ENCODE measurements around the gene MUC7.
"Not testable (repeated sequence)": the region's sequence is repeated elsewhere in the genome, so short reads cannot be mapped to it uniquely, and the experiment has no call there.

MUC7 gene

GRCh38 chr4:70501838-70502237, 29.8 kb downstream of the MUC7 start:
- H3K4me2 ChIP-seq (ENCODE audit: low read length); H3K4me3 ChIP-seq (ENCODE audit: low read length); H3K9ac ChIP-seq (ENCODE audit: low read depth, low read length); H3K27me3 ChIP-seq (ENCODE audit: control insufficient read depth, insufficient read depth, low read length); H3K4me1 ChIP-seq (ENCODE audit: control insufficient read depth, insufficient read depth, low read length); H3K9me3 ChIP-seq (replicated peaks; ENCODE audit: low read length); H3K36me3 ChIP-seq (ENCODE audit: insufficient read depth, low read length): not testable (repeated sequence)

- Histone ChIP-seq H3K4me1 (ENCODE audit: control insufficient read depth, insufficient read depth, low read length) (no peaks in the 10 kb centered on the region), H3K27me3 (ENCODE audit: control insufficient read depth, insufficient read depth, low read length) (no peaks in the 10 kb centered on the region), H3K4me3 (ENCODE audit: low read length) (no peak overlapping the region), H3K36me3 (ENCODE audit: insufficient read depth, low read length) (no peaks in the 10 kb centered on the region), H3K9me3 (replicated peaks; ENCODE audit: low read length) (no peaks in the 10 kb centered on the region), H3K4me2 (ENCODE audit: low read length) (no peak overlapping the region), H3K9ac (ENCODE audit: low read depth, low read length) (no peak overlapping the region)
Measured at GRCh38 chr4:70504733-70505132, 32.7 kb downstream of the MUC7 start.

GRCh38 chr4:70505151-70505748, 33.3 kb downstream of the MUC7 start:
- Histone ChIP-seq H3K9me3 (replicated peaks; ENCODE audit: low read length) (no peaks in the 10 kb centered on the region), H3K4me2 (ENCODE audit: low read length) (no peak overlapping the region), H3K36me3 (ENCODE audit: insufficient read depth, low read length) (no peaks in the 10 kb centered on the region), H3K4me3 (ENCODE audit: low read length) (no peak overlapping the region), H3K4me1 (ENCODE audit: control insufficient read depth, insufficient read depth, low read length) (no peaks in the 10 kb centered on the region), H3K9ac (ENCODE audit: low read depth, low read length) (no peak overlapping the region), H3K27me3 (ENCODE audit: control insufficient read depth, insufficient read depth, low read length) (no peaks in the 10 kb centered on the region)

GRCh38 chr4:70508801-70509200, 36.8 kb downstream of the MUC7 start:
- Histone ChIP-seq H3K4me1 (ENCODE audit: control insufficient read depth, insufficient read depth, low read length) (no peaks in the 10 kb centered on the region), H3K9me3 (replicated peaks; ENCODE audit: low read length) (no peaks in the 10 kb centered on the region), H3K4me2 (ENCODE audit: low read length) (no peak overlapping the region), H3K36me3 (ENCODE audit: insufficient read depth, low read length) (no peaks in the 10 kb centered on the region), H3K4me3 (ENCODE audit: low read length) (no peak overlapping the region), H3K27me3 (ENCODE audit: control insufficient read depth, insufficient read depth, low read length) (no peaks in the 10 kb centered on the region), H3K9ac (ENCODE audit: low read depth, low read length) (no peak overlapping the region)

- Histone ChIP-seq H3K27me3 (ENCODE audit: control insufficient read depth, insufficient read depth, low read length) (no peaks in the 10 kb centered on the region), H3K36me3 (ENCODE audit: insufficient read depth, low read length) (no peaks in the 10 kb centered on the region), H3K4me3 (ENCODE audit: low read length) (no peak overlapping the region), H3K4me2 (ENCODE audit: low read length) (no peak overlapping the region), H3K9ac (ENCODE audit: low read depth, low read length) (no peak overlapping the region), H3K4me1 (ENCODE audit: control insufficient read depth, insufficient read depth, low read length) (no peaks in the 10 kb centered on the region), H3K9me3 (replicated peaks; ENCODE audit: low read length) (no peaks in the 10 kb centered on the region)
Measured at GRCh38 chr4:70511365-70511764, 39.4 kb downstream of the MUC7 start.

- H3K36me3 ChIP-seq (ENCODE audit: insufficient read depth, low read length), result no peaks in the 10 kb centered on the region
Measured at GRCh38 chr4:70515367-70516250, 43.6 kb downstream of the MUC7 start.

GRCh38 chr4:70518269-70518668, 46.3 kb downstream of the MUC7 start, which contains the start of gene AMTN:
TSS of gene AMTN (plus strand) at chr4:70518569. CDS start at chr4:70518778, 209 bp downstream.
- Histone ChIP-seq H3K27me3 (ENCODE audit: control insufficient read depth, insufficient read depth, low read length) (no peaks in the 10 kb centered on the region), H3K36me3 (ENCODE audit: insufficient read depth, low read length) (no peaks in the 10 kb centered on the region), H3K9me3 (replicated peaks; ENCODE audit: low read length) (no peaks in the 10 kb centered on the region), H3K4me2 (ENCODE audit: low read length) (no peak within 1 kb of the TSS), H3K4me1 (ENCODE audit: control insufficient read depth, insufficient read depth, low read length) (no peaks in the 10 kb centered on the region), H3K4me3 (ENCODE audit: low read length) (no peak within 1 kb of the TSS), H3K9ac (ENCODE audit: low read depth, low read length) (no peak within 1 kb of the TSS)

More at GRCh38 chr4:70515367-70516250, 43.6 kb downstream of the MUC7 start:
- no peak overlapping the region for H3K4me3 ChIP-seq (ENCODE audit: low read length)
- no peaks in the 10 kb centered on the region for H3K9me3 ChIP-seq (replicated peaks; ENCODE audit: low read length)
- no peaks in the 10 kb centered on the region for H3K4me1 ChIP-seq (ENCODE audit: control insufficient read depth, insufficient read depth, low read length)
- H3K27me3 ChIP-seq (ENCODE audit: control insufficient read depth, insufficient read depth, low read length), result no peaks in the 10 kb centered on the region
- no peak overlapping the region for H3K4me2 ChIP-seq (ENCODE audit: low read length)
- no peak overlapping the region for H3K9ac ChIP-seq (ENCODE audit: low read depth, low read length)

- H3K9ac ChIP-seq (ENCODE audit: low read depth, low read length), result no peak overlapping the region
- no peaks in the 10 kb centered on the region for H3K9me3 ChIP-seq (replicated peaks; ENCODE audit: low read length)
- no peaks in the 10 kb centered on the region for H3K27me3 ChIP-seq (ENCODE audit: control insufficient read depth, insufficient read depth, low read length)
- H3K36me3 ChIP-seq (ENCODE audit: insufficient read depth, low read length), result no peaks in the 10 kb centered on the region
- no peak overlapping the region for H3K4me2 ChIP-seq (ENCODE audit: low read length)
- H3K4me3 ChIP-seq (ENCODE audit: low read length), result no peak overlapping the region
- H3K4me1 ChIP-seq (ENCODE audit: control insufficient read depth, insufficient read depth, low read length), result no peaks in the 10 kb centered on the region
Measured at GRCh38 chr4:70518716-70519115, 46.7 kb downstream of the MUC7 start.

- no peak overlapping the region for H3K4me2 ChIP-seq (ENCODE audit: low read length)
Measured at GRCh38 chr4:70522626-70523025, 50.6 kb downstream of the MUC7 start.

GRCh38 chr4:70530997-70531396, 59.0 kb downstream of the MUC7 start:
- H3K4me1 ChIP-seq (ENCODE audit: control insufficient read depth, insufficient read depth, low read length), result no peaks in the 10 kb centered on the region
- no peaks in the 10 kb centered on the region for H3K9me3 ChIP-seq (replicated peaks; ENCODE audit: low read length)
- no peak overlapping the region for H3K4me2 ChIP-seq (ENCODE audit: low read length)
- H3K9ac ChIP-seq (ENCODE audit: low read depth, low read length), result no peak overlapping the region
- no peak overlapping the region for H3K4me3 ChIP-seq (ENCODE audit: low read length)
- H3K36me3 ChIP-seq (ENCODE audit: insufficient read depth, low read length), result no peaks in the 10 kb centered on the region
- H3K27me3 ChIP-seq (ENCODE audit: control insufficient read depth, insufficient read depth, low read length), result no peaks in the 10 kb centered on the region

More at GRCh38 chr4:70522626-70523025, 50.6 kb downstream of the MUC7 start:
- no peaks in the 10 kb centered on the region for H3K4me1 ChIP-seq (ENCODE audit: control insufficient read depth, insufficient read depth, low read length)
- H3K27me3 ChIP-seq (ENCODE audit: control insufficient read depth, insufficient read depth, low read length), result no peaks in the 10 kb centered on the region
- no peaks in the 10 kb centered on the region for H3K9me3 ChIP-seq (replicated peaks; ENCODE audit: low read length)
- H3K9ac ChIP-seq (ENCODE audit: low read depth, low read length), result no peak overlapping the region
- no peak overlapping the region for H3K4me3 ChIP-seq (ENCODE audit: low read length)
- H3K36me3 ChIP-seq (ENCODE audit: insufficient read depth, low read length), result no peaks in the 10 kb centered on the region

- Histone ChIP-seq H3K9ac (ENCODE audit: low read depth, low read length) (no peak overlapping the region), H3K4me2 (ENCODE audit: low read length) (no peak overlapping the region), H3K4me1 (ENCODE audit: control insufficient read depth, insufficient read depth, low read length) (no peaks in the 10 kb centered on the region), H3K27me3 (ENCODE audit: control insufficient read depth, insufficient read depth, low read length) (no peaks in the 10 kb centered on the region), H3K4me3 (ENCODE audit: low read length) (no peak overlapping the region), H3K36me3 (ENCODE audit: insufficient read depth, low read length) (no peaks in the 10 kb centered on the region), H3K9me3 (replicated peaks; ENCODE audit: low read length) (no peaks in the 10 kb centered on the region)
Measured at GRCh38 chr4:70531981-70532380, 60.0 kb downstream of the MUC7 start.
